ENCODE results near the gene ZNF821.
"Not testable (repeated sequence)": the region's sequence is repeated elsewhere in the genome, so short reads cannot be mapped to it uniquely, and the experiment has no call there.

Gene ZNF821

GRCh38 chr16:71867939-71868338 lies 16.0 kb downstream of the ZNF821 start:
- no peak overlapping the region for H3K4me3 ChIP-seq (ENCODE audit: low read depth, low read length)
- DNase-seq (ENCODE audit: low read depth) = no peak
- TF ChIP-seq, protein P1, sequence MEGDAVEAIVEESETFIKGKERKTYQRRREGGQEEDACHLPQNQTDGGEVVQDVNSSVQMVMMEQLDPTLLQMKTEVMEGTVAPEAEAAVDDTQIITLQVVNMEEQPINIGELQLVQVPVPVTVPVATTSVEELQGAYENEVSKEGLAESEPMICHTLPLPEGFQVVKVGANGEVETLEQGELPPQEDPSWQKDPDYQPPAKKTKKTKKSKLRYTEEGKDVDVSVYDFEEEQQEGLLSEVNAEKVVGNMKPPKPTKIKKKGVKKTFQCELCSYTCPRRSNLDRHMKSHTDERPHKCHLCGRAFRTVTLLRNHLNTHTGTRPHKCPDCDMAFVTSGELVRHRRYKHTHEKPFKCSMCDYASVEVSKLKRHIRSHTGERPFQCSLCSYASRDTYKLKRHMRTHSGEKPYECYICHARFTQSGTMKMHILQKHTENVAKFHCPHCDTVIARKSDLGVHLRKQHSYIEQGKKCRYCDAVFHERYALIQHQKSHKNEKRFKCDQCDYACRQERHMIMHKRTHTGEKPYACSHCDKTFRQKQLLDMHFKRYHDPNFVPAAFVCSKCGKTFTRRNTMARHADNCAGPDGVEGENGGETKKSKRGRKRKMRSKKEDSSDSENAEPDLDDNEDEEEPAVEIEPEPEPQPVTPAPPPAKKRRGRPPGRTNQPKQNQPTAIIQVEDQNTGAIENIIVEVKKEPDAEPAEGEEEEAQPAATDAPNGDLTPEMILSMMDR (IDR thresholded peaks at IDR 0.05; ENCODE audit: low read depth, low read length, missing control alignments) = no peak
- in situ Hi-C loops (cut with HindIII; ENCODE audit: low sequenced_read_pairs) = no loop called here

DNA sequence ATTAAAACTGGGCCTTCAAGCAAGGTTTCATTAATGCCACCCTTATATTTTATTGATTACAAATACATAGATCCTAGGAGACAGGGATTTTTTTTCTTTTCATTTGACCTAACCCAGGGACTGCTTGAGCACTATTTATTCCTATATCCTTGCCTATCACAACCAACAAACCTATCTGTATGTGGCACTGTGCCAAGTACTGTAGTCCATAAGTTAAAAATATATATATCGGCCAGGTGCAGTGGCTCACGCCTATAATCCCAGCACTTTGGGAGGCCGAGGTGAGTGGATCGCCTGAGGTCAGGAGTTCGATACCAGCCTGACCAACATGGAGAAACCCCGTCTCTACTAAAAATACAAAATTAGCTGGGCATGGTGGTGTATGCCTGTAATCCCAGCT lies 16.8 kb downstream of the ZNF821 start:
- H3K4me3 ChIP-seq (ENCODE audit: low read depth, low read length); in situ Hi-C loops (cut with HindIII; ENCODE audit: low sequenced_read_pairs); DNase-seq (ENCODE audit: low read depth): not testable (repeated sequence)

DNA sequence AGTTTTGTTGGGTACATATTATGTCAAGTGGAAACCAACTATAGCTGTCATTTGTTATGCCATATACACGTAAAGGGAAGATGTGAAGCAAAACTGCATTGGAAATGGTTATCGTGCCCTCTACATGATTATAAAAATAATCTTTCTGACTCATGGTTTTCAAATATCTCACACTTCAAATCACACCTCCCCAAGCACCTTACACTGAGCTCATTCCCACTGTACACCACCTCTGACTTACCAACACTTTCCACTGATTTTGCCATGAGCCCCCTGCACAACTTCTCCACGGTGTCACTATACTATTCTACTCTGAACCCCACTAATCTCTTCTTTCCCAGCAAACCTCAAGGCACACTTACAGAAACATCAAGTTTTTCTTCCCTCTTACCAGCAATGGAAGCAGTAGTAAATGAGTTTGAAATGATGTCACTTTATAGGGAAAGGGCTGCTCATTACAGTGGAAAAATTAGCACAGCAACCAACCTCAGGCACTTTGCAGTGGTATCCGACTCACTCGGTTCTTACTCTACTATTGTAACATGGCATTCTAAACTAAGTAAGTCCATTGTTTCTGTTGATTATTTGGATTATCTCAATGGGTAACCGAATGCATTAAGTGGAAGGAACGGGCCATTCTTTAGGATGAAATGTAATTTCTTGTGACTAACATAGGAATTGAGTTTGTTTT lies 18.7 kb downstream of the ZNF821 start:
- H3K4me3 ChIP-seq (ENCODE audit: low read depth, low read length) = no peak overlapping the region
- in situ Hi-C loops (cut with HindIII; ENCODE audit: low sequenced_read_pairs) = no loop called here
- TF ChIP-seq, protein P1 (IDR thresholded peaks at IDR 0.05; ENCODE audit: low read depth, low read length, missing control alignments) = no peak
- DNase-seq (ENCODE audit: low read depth) = no peak

- H3K4me3 ChIP-seq (ENCODE audit: low read depth, low read length) = no peak overlapping the region
- no peak for DNase-seq (ENCODE audit: low read depth)
- in situ Hi-C loops (cut with HindIII; ENCODE audit: low sequenced_read_pairs) = no loop called here
- TF ChIP-seq, protein P1 (IDR thresholded peaks at IDR 0.05; ENCODE audit: low read depth, low read length, missing control alignments) = no peak
Observed at GRCh38 chr16:71863995-71864394, 20.0 kb downstream of the ZNF821 start.

DNA sequence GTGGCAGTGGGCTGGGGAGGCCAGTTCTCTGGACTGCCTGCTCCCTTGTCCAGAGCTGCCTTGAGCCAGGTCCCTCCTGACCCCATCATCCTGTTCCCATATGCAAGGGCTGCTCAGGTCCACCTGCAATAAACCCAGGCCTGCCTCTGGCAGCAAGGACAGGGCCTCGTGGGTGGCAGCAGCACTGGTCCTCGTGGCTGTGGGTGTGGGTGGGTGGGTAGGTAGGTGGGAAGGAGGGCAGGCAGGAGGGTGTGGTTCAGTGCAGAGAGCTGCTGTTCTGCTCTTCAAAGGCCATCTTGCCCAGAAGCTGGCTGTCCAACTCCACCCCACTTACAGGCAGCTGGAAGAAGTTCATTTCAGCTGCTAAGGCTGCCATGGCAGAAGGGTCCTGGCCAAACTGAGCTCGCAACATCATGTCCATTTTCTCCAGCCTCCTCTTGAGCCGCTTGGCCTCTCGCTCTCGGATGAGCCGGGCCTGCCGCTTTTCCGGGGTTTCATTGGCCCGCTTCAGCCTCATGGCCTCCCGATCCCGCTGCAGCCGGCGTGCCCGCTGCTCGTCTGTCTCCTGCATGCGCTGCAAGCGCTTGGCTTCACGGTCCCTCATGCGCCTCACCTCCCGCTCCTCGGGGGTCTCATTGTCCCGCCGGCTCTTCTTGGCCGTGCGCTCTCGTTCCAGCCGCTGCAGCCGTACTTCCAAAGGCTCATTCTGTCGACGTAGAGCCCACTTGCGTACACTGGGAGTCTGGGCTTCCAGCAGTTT lies 24.0 kb downstream of the ZNF821 start:
- in situ Hi-C loops (cut with HindIII; ENCODE audit: low sequenced_read_pairs) = no loop called here
- no peak overlapping the region for H3K4me3 ChIP-seq (ENCODE audit: low read depth, low read length)
- TF ChIP-seq, protein P1 (IDR thresholded peaks at IDR 0.05; ENCODE audit: low read depth, low read length, missing control alignments) = no peak
- DNase-seq (ENCODE audit: low read depth) = no peak

DNA sequence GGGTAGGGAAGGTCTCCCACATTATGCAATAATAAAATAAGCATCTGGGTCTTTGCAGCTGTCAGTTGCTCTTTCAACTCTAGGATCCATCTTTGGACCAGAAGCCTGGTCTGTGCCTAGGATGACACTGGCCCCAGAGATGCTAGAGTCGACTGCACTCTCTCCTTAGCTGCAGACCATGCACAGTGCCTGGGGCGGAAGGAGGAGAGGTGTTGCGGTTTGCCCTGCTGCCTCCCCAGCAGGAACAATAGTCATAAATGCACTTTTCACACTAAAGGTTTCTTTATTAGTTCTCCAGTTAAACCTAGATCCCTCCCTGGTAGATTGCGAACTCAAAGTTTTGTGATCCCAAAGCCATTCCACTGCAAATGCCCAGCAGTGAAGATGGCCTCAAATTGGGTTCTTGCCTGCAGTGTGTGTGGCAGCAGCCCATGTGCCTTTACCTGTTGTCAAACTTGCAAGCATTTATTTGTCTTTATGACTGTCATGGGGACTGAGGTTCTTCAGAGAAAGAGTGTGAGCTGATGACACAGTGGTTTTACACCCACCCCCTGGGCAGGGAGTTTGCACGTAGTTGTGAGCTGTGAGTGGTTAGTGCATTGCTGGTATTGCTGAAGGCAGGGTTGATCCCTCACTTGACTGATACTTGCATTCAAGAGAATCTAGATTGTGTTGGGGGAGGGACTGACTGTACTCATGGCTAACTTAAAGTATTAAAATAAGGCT lies 27.9 kb downstream of the ZNF821 start:
- in situ Hi-C loops (cut with HindIII; ENCODE audit: low sequenced_read_pairs) = no loop called here
- H3K4me3 ChIP-seq (ENCODE audit: low read depth, low read length) = no peak overlapping the region
- DNase-seq (ENCODE audit: low read depth) = no peak
- TF ChIP-seq, protein P1 (IDR thresholded peaks at IDR 0.05; ENCODE audit: low read depth, low read length, missing control alignments) = no peak

Measured in astrocyte of the cerebellum (primary cell).